Activated CD4-positive, alpha-beta memory T cell treated with anti-CD3 and anti-CD28 coated beads for 36 hours (primary cell): Measurements from ENCODE around the gene CMTM3. TPM values are rescaled to one million over a fixed set of nuclear protein-coding genes. Genes with fewer than 3 reads are reported as not detected.
A peak's percentile ranks its signal among the peaks of the same experiment; 100 is the strongest.
"Not testable (repeated sequence)": the region's sequence is repeated elsewhere in the genome, so short reads cannot be mapped to it uniquely, and the experiment has no call there.

Experiments
- CTCF ChIA-PET: fragments of 350-600 bp; sonication (Branson Sonifier 250); formaldehyde crosslinking; loops from one replicate; lab custom pipeline; 2021; ENCODE audit warnings: antibody characterized with exemption, inconsistent platforms; lab: Charles Lee
- POLR2A ChIA-PET: fragments of 350-600 bp; sonication (Branson Sonifier 250); formaldehyde crosslinking; loops from one replicate; lab custom pipeline; 2021; ENCODE audit warnings: antibody characterized with exemption; lab: Charles Lee
- DNase-seq: peaks from one replicate; pipeline ENCODE4 v3.0.0-alpha.2; 2020
- H3K27ac Mint-ChIP-seq: one replicate; pipeline ENCODE4 v1.8.0; 2021; ENCODE audit warnings: mixed read lengths
- H3K27me3 Mint-ChIP-seq: one replicate; pipeline ENCODE4 v1.8.0; 2021; ENCODE audit warnings: mixed read lengths
- H3K36me3 Mint-ChIP-seq: one replicate; pipeline ENCODE4 v1.8.0; 2021; ENCODE audit warnings: mixed read lengths
- H3K4me1 Mint-ChIP-seq: one replicate; pipeline ENCODE4 v1.8.0; 2021; ENCODE audit warnings: low read depth, mixed read lengths
- H3K4me3 Mint-ChIP-seq: one replicate; pipeline ENCODE4 v1.8.0; 2021; ENCODE audit warnings: mild to moderate bottlenecking, mixed read lengths
- H3K9me3 Mint-ChIP-seq: one replicate; pipeline ENCODE4 v1.8.0; 2021; ENCODE audit warnings: mixed read lengths
- intact Hi-C: fragments of 100-400 bp; cut with micrococcal nuclease; formaldehyde crosslinking; loops from one replicate; pipeline ENCODE4 v1.15.1; 2023
- total RNA-seq, 2 experiments: library from RNA; stranded (reverse); gene quantifications; one replicate each; pipeline ENCODE4 v1.2.3, GENCODE V29; 2021

The CMTM3 gene
- total RNA-seq, 2 experiments from 2014 or later: 64.6 to 65.9 TPM

GRCh38 chr16:66585481-66586239 is 18.8 kb upstream of the CMTM3 start:
- peaks cover 4% of the 10 kb centered on the region for H3K27me3 Mint-ChIP-seq
- POLR2A ChIA-PET: interaction anchor here (0.6 kb wide), 1 partner anchor 17 kb away, joined by 3 read pairs; no protein-coding TSS in a partner anchor
- intact Hi-C loops: no loop called here
- H3K27ac Mint-ChIP-seq: no peak overlapping the region
- no peak overlapping the region for H3K4me3 Mint-ChIP-seq
- CTCF ChIA-PET: interaction anchor here (0.9 kb wide), 1 partner anchor 23 kb away, joined by 3 read pairs; no protein-coding TSS in a partner anchor
- peaks cover 21% of the 10 kb centered on the region for H3K4me1 Mint-ChIP-seq
- H3K36me3 Mint-ChIP-seq: no peaks in the 10 kb centered on the region
- DNase-seq: no peak
- no peaks in the 10 kb centered on the region for H3K9me3 Mint-ChIP-seq

- ChIA-PET POLR2A (no interaction called here), CTCF (interaction anchor here (0.6 to 2.8 kb wide), 5 partner anchors 20 to 111 kb away, joined by 3 to 20 read pairs (median 15); no protein-coding TSS in a partner anchor)
- H3K27me3 Mint-ChIP-seq: no peaks in the 10 kb centered on the region
- intact Hi-C loops: loop anchor here (2.0 kb wide), 1 partner anchor 71 kb away; no protein-coding TSS in a partner anchor
- H3K4me3 Mint-ChIP-seq: no peak overlapping the region
- H3K4me1 Mint-ChIP-seq: peaks cover 23% of the 10 kb centered on the region
- peak; percentile 7 for DNase-seq
- no peaks in the 10 kb centered on the region for H3K9me3 Mint-ChIP-seq
- H3K27ac Mint-ChIP-seq: no peak overlapping the region
- no peaks in the 10 kb centered on the region for H3K36me3 Mint-ChIP-seq
These were observed 16.5 kb upstream of the CMTM3 start for GRCh38 chr16:66587881-66588600.

DNA sequence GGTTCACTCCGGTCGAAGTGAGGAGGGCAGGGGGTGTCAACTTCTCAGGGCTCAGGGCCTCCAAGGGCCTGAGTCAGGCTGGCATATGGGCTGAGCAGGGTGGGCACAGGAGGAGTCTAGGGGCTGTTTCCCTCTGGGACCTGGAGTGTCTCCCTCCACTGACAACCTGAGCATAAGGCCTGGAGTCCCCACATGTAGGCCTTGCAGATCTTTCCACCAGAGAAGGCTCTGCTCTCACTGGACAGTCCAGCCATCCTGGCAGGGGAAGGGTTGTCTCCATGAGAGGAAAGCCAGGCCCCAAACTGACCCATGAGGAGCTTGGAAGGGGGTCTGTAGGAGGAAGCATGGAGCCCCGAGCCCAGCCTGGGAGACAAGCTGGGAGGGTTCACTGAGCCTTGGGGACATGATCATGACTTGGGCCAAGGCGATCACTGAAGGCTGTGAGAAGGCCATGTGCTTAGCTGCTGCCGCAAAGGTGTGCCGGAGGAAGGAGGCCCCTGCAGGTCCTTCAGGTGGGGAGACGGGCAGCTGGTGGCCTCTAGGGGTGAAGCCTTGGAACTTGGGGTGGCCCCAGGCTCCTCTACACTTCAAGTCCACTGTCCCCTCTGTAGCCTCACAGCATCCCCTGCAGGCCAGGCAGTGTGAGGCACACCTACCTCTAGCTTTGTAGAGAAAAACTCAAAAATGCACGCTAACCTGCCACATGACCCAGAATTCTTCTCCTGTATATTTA is 15.4 kb upstream of the CMTM3 start:
- no peaks in the 10 kb centered on the region for H3K9me3 Mint-ChIP-seq
- H3K4me1 Mint-ChIP-seq: peaks cover 23% of the 10 kb centered on the region
- ChIA-PET CTCF (interaction anchor here (0.6 to 2.8 kb wide), 26 partner anchors 9 to 288 kb away, joined by 3 to 28 read pairs (median 5); partner anchors contain the start of genes CKLF, CMTM2, CMTM3 and NAE1), POLR2A (no interaction called here)
- peak overlapping the region; percentile 39 for H3K27ac Mint-ChIP-seq
- H3K27me3 Mint-ChIP-seq: no peaks in the 10 kb centered on the region
- peak overlapping the region; percentile 64 for H3K4me3 Mint-ChIP-seq
- DNase-seq: peak; percentile 84
- no peaks in the 10 kb centered on the region for H3K36me3 Mint-ChIP-seq
- intact Hi-C loops: loop anchor here (1.0 to 2.0 kb wide), 5 partner anchors 26 to 181 kb away; no protein-coding TSS in a partner anchor

- H3K4me1 Mint-ChIP-seq: peaks cover 32% of the 10 kb centered on the region
- H3K27ac Mint-ChIP-seq: peak overlapping the region; percentile 28
- intact Hi-C loops: loop anchor here (2.0 kb wide), 1 partner anchor 14 kb away; the partner anchor contains the start of gene CMTM3
These were observed 14.2 kb upstream of the CMTM3 start for GRCh38 chr16:66590322-66590721.

GRCh38 chr16:66591018-66591417 is 13.5 kb upstream of the CMTM3 start:
- Mint-ChIP-seq H3K4me3 (no peak overlapping the region), H3K36me3 (no peaks in the 10 kb centered on the region), H3K9me3 (no peaks in the 10 kb centered on the region), H3K27me3 (no peaks in the 10 kb centered on the region), H3K27ac (no peak overlapping the region), H3K4me1 (peaks cover 32% of the 10 kb centered on the region)
- intact Hi-C loops: loop anchor here (2.0 kb wide), 1 partner anchor 14 kb away; the partner anchor contains the start of gene CMTM3
- DNase-seq: no peak
- ChIA-PET CTCF (interaction anchor here (0.7 to 2.8 kb wide), 10 partner anchors 11 to 286 kb away, joined by 3 to 28 read pairs (median 14); partner anchors contain the start of genes CMTM2 and CMTM3), POLR2A (interaction anchor here (0.6 to 1.2 kb wide), 3 partner anchors 12 to 40 kb away, joined by 3 to 5 read pairs (median 4); no protein-coding TSS in a partner anchor)

More at GRCh38 chr16:66590322-66590721, 14.2 kb upstream of the CMTM3 start:
- H3K4me3 Mint-ChIP-seq: peak overlapping the region; percentile 64
- DNase-seq: peak; percentile 43
- POLR2A ChIA-PET: interaction anchor here (1.0 to 1.2 kb wide), 2 partner anchors 12 to 14 kb away, joined by 3 to 5 read pairs; no protein-coding TSS in a partner anchor
- CTCF ChIA-PET: interaction anchor here (0.7 to 2.8 kb wide), 15 partner anchors 10 to 287 kb away, joined by 3 to 28 read pairs (median 4); partner anchors contain the start of genes CKLF, CMTM2, CMTM3 and NAE1
- H3K27me3 Mint-ChIP-seq: no peaks in the 10 kb centered on the region
- H3K9me3 Mint-ChIP-seq: no peaks in the 10 kb centered on the region
- no peaks in the 10 kb centered on the region for H3K36me3 Mint-ChIP-seq

DNA sequence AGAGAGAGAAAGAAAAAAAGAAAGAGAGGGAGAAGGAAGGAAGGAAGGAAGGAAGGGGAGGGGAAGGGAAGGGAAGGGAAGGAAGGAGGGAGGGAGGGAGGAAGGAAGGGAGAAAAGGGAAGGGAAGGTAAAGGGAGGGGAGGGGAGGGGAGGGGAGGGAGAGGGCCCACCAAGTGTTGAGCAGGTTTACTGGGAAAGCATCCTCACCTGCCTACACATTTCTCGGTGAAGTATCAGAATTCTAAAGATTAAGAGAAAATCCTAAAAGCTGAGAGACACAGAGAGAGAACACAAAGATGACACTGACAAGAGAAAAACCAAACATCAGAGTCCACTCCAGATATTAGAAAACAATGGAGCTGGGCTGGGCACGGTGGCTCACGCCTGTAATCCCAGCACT is 12.3 kb upstream of the CMTM3 start:
- ChIA-PET CTCF (interaction anchor here (0.8 kb wide), 1 partner anchor 29 kb away, joined by 3 read pairs; no protein-coding TSS in a partner anchor), POLR2A (no interaction called here)

DNA sequence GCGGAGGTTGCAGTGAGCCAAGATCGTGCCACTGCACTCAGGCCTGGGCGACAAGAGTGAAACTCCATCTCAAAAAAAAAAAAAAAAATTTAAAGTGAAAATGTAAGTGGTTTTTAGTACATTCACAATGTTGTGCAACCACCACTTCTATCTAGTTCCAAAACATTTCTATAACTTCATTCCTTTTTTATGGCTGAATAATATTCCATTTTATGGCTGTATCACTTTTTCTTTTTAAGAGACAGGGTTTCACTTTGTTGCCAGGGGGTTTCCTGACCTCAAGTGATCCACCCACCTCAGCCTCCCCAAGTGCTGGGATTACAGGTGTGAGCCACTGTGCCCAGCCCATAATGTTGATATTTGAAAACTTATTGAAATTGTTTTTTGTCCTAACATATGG is 11.7 kb upstream of the CMTM3 start:
- ChIA-PET CTCF (interaction anchor here (0.8 kb wide), 1 partner anchor 30 kb away, joined by 3 read pairs; no protein-coding TSS in a partner anchor), POLR2A (no interaction called here)
- no peaks in the 10 kb centered on the region for H3K27me3 Mint-ChIP-seq
- intact Hi-C loops: no loop called here
- H3K36me3 Mint-ChIP-seq: no peaks in the 10 kb centered on the region
- H3K4me3 Mint-ChIP-seq: no peak overlapping the region
- H3K27ac Mint-ChIP-seq: no peak overlapping the region
- H3K4me1 Mint-ChIP-seq: peaks cover 40% of the 10 kb centered on the region
- DNase-seq: no peak
- H3K9me3 Mint-ChIP-seq: no peaks in the 10 kb centered on the region

More for the DNA sequence above, 12.3 kb upstream of the CMTM3 start:
- H3K27ac Mint-ChIP-seq: no peak overlapping the region
- no peaks in the 10 kb centered on the region for H3K9me3 Mint-ChIP-seq
- H3K4me1 Mint-ChIP-seq: peaks cover 39% of the 10 kb centered on the region
- no peak for DNase-seq
- no peaks in the 10 kb centered on the region for H3K36me3 Mint-ChIP-seq
- intact Hi-C loops: no loop called here
- H3K27me3 Mint-ChIP-seq: no peaks in the 10 kb centered on the region
- no peak overlapping the region for H3K4me3 Mint-ChIP-seq

GRCh38 chr16:66594739-66595138 is 9.8 kb upstream of the CMTM3 start:
- ChIA-PET POLR2A (no interaction called here), CTCF (interaction anchor here (1.8 kb wide), 1 partner anchor 14 kb away, joined by 6 read pairs; no protein-coding TSS in a partner anchor)
- Mint-ChIP-seq H3K36me3 (no peaks in the 10 kb centered on the region), H3K27me3 (no peaks in the 10 kb centered on the region), H3K9me3 (no peaks in the 10 kb centered on the region), H3K4me3 (no peak overlapping the region), H3K27ac (no peak overlapping the region), H3K4me1 (peaks cover 43% of the 10 kb centered on the region)
- no peak for DNase-seq
- intact Hi-C loops: no loop called here

DNA sequence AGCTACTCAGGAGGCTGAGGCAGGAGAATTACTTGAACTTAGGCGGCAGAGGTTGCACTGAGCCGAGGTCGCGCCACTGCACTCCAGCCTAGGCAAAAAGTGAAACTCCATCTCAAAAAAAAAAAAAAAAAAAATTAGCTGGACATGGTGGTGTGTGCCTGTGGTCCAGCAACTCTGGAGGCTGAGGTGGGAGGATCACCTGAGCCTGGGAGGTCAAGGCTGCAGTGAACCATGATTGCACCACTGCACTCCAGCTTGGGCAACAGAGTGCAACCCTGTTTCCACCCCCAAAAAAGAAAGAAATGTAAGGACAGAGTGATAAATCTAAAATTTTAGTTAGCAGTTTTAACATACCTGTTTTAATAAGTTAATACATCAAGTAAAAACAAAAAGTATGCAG is 7.9 kb upstream of the CMTM3 start:
- CTCF ChIA-PET: interaction anchor here (0.8 to 0.9 kb wide), 2 partner anchors 12 to 33 kb away, joined by 3 read pairs; no protein-coding TSS in a partner anchor
- not testable (repeated sequence) for H3K36me3 Mint-ChIP-seq, DNase-seq, H3K27me3 Mint-ChIP-seq, H3K9me3 Mint-ChIP-seq, H3K4me3 Mint-ChIP-seq
- POLR2A ChIA-PET: interaction anchor here (1.2 kb wide), 1 partner anchor 32 kb away, joined by 3 read pairs; no protein-coding TSS in a partner anchor
- H3K27ac Mint-ChIP-seq: peak overlapping the region; percentile 92
- peaks cover 34% of the 10 kb centered on the region for H3K4me1 Mint-ChIP-seq
- intact Hi-C loops: loop anchor here (2.0 kb wide), 1 partner anchor 74 kb away; no protein-coding TSS in a partner anchor

DNA sequence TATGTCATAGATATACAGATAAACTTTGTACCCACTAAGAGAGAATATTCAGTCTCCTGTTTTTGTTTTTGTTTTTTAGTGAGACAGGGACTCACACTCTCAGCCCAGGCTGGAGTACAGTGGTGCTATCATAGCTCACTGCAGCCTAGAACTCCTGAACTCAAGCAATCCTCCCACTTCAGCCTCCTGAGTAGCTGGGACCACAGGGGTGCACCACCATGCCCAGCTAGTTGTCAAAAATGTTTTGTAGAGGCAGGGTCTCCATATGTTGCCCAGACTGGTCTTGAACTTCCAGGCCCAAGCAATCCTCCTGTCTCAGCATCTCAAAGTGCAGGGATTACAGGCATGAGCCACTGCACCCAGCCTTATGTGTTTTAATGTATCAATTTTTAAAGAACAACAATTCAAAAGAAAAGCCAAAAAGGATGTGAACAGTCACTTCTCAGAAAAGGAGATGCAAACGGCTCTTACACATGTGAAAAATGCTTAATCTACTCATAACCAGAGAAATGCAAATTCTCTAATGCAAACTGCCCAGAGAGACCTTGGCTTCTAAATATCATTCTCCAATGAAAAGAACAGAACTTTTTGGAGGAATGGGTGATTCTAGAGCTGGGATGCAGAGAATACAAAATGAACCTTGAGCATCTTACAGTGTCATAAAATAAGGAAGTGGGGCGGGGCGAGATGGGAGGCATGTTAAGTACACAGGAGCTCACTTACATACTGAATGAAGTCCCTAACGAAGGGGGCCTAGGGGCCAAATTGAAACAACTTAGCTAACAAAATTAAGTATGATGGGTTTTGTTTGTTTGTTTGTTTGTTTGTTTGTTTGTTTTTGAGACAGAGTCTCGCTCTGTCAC is 7.3 kb upstream of the CMTM3 start:
- DNase-seq: peak; percentile 37
- intact Hi-C loops: loop anchor here (2.0 kb wide), 1 partner anchor 74 kb away; no protein-coding TSS in a partner anchor

More for the DNA sequence above, 7.3 kb upstream of the CMTM3 start:
- Mint-ChIP-seq H3K27me3 (no peaks in the 10 kb centered on the region), H3K4me3 (no peak overlapping the region), H3K36me3 (peaks cover 2% of the 10 kb centered on the region), H3K4me1 (peaks cover 34% of the 10 kb centered on the region), H3K27ac (peak overlapping the region; percentile 92), H3K9me3 (peaks cover 9% of the 10 kb centered on the region)
- CTCF ChIA-PET: interaction anchor here (0.8 to 1.6 kb wide), 4 partner anchors 8 to 54 kb away, joined by 3 to 5 read pairs (median 3); partner anchors contain the start of gene CKLF
- POLR2A ChIA-PET: interaction anchor here (1.0 to 1.2 kb wide), 2 partner anchors 33 to 75 kb away, joined by 3 to 4 read pairs; no protein-coding TSS in a partner anchor
